Upper lobe of right lung (tissue), 1 donor: ENCODE results near the gene SLC25A31. TPM values are rescaled to one million over a fixed set of nuclear protein-coding genes. Genes with fewer than 3 reads are reported as not detected.

Source experiments
- ATAC-seq: fragments of 200-7000 bp; cut with Tn5 transposase; one replicate; pipeline ENCODE4 v1.9.1; 2020; ENCODE audit warnings: mild to moderate bottlenecking, moderate library complexity
- DNase-seq: peaks from one replicate; pipeline ENCODE4 v3.0.0-alpha.2; 2020
- H3K27ac ChIP-seq: fragments of 200-600 bp; one replicate; pipeline ENCODE4 v1.8.0; 2022
- H3K27me3 ChIP-seq: fragments of 200-600 bp; one replicate; pipeline ENCODE4 v1.8.0; 2022; ENCODE audit warnings: mild to moderate bottlenecking
- H3K36me3 ChIP-seq: fragments of 200-600 bp; one replicate; pipeline ENCODE4 v1.8.0; 2022
- H3K4me1 ChIP-seq: fragments of 200-600 bp; one replicate; pipeline ENCODE4 v1.8.0; 2022
- H3K4me3 ChIP-seq: fragments of 200-600 bp; one replicate; pipeline ENCODE4 v1.8.0; 2022; ENCODE audit warnings: mild to moderate bottlenecking
- H3K9me3 ChIP-seq: fragments of 200-600 bp; one replicate; pipeline ENCODE4 v1.8.0; 2022
- CTCF ChIP-seq: fragments of 200-600 bp; IDR thresholded peaks from one replicate; pipeline ENCODE4 v1.8.0; 2022; ENCODE audit warnings: antibody characterized with exemption
- intact Hi-C: fragments of 100-400 bp; cut with DNase I; formaldehyde crosslinking; loops from one replicate; pipeline ENCODE4 v1.11.0; 2022
- total RNA-seq: library from RNA; stranded (reverse); fragmentation: NEBNext Ultra II Directional; extraction: Animal tissue kit (Norgen Biotek cat#: 25700); gene quantifications from one replicate; pipeline ENCODE4 v1.2.1, GENCODE V29; 2021
- donor health status: DM: no; HTN: yes; CAD: no; lungs with severe emphysema.

Gene SLC25A31
- total RNA-seq, 1 donor from 2014 or later = not detected

GRCh38 chr4:127759893-127760292 lies 29.7 kb downstream of the SLC25A31 start:
- DNase-seq (no peak), ATAC-seq (no peak)
- no peaks in the 10 kb centered on the region for H3K36me3 ChIP-seq
- no peak overlapping the region for H3K27ac ChIP-seq
- TF ChIP-seq CTCF = no peak
- H3K4me3 ChIP-seq = no peak overlapping the region
- H3K4me1 ChIP-seq = no peaks in the 10 kb centered on the region
- intact Hi-C loops = no loop called here
- H3K27me3 ChIP-seq = no peaks in the 10 kb centered on the region
- no peaks in the 10 kb centered on the region for H3K9me3 ChIP-seq

- intact Hi-C loops = no loop called here
- DNase-seq (no peak), ATAC-seq (no peak)
- no peaks in the 10 kb centered on the region for H3K4me1 ChIP-seq
- no peaks in the 10 kb centered on the region for H3K36me3 ChIP-seq
- no peaks in the 10 kb centered on the region for H3K27me3 ChIP-seq
- no peaks in the 10 kb centered on the region for H3K9me3 ChIP-seq
- no peak overlapping the region for H3K27ac ChIP-seq
- TF ChIP-seq CTCF = no peak
- no peak overlapping the region for H3K4me3 ChIP-seq
These were observed 41.5 kb downstream of the SLC25A31 start for GRCh38 chr4:127771535-127772275.

GRCh38 chr4:127772769-127773671 lies 42.8 kb downstream of the SLC25A31 start:
- intact Hi-C loops = no loop called here
- no peak for TF ChIP-seq CTCF

GRCh38 chr4:127775843-127776242 lies 45.6 kb downstream of the SLC25A31 start:
- Histone ChIP-seq H3K36me3 (no peaks in the 10 kb centered on the region), H3K4me3 (no peak overlapping the region), H3K9me3 (no peaks in the 10 kb centered on the region), H3K27ac (no peak overlapping the region), H3K4me1 (no peaks in the 10 kb centered on the region), H3K27me3 (no peaks in the 10 kb centered on the region)
- ATAC-seq (no peak), DNase-seq (no peak)
- intact Hi-C loops = no loop called here
- no peak for TF ChIP-seq CTCF

More at GRCh38 chr4:127772769-127773671, 42.8 kb downstream of the SLC25A31 start:
- no peaks in the 10 kb centered on the region for H3K36me3 ChIP-seq
- no peaks in the 10 kb centered on the region for H3K9me3 ChIP-seq
- H3K27me3 ChIP-seq = no peaks in the 10 kb centered on the region
- ATAC-seq (no peak), DNase-seq (no peak)
- H3K27ac ChIP-seq = no peak overlapping the region
- no peaks in the 10 kb centered on the region for H3K4me1 ChIP-seq
- no peak overlapping the region for H3K4me3 ChIP-seq

- DNase-seq (no peak), ATAC-seq (no peak)
- Histone ChIP-seq H3K9me3 (no peaks in the 10 kb centered on the region), H3K27me3 (no peaks in the 10 kb centered on the region), H3K27ac (no peak overlapping the region), H3K36me3 (no peaks in the 10 kb centered on the region), H3K4me3 (no peak overlapping the region), H3K4me1 (no peaks in the 10 kb centered on the region)
- intact Hi-C loops = no loop called here
- TF ChIP-seq CTCF = no peak
These were observed 46.4 kb downstream of the SLC25A31 start for GRCh38 chr4:127776620-127777019.
